Psoas muscle (tissue), 8 donors: ENCODE data around the gene KPNA5. TPM values are rescaled to one million over a fixed set of nuclear protein-coding genes. Genes with fewer than 3 reads are reported as not detected.
"Not testable (repeated sequence)": the region's sequence is repeated elsewhere in the genome, so short reads cannot be mapped to it uniquely, and the experiment has no call there.

Source experiments
- ATAC-seq, 4 donors: fragments of 200-7000 bp; cut with Tn5 transposase; one replicate each; pipeline ENCODE4 v1.9.1; 2020; ENCODE audit warnings: moderate library complexity in 3 of 4, mild to moderate bottlenecking in 2 of 4
- DNase-seq, 2 donors: peaks; one replicate each; pipeline ENCODE4 v3.0.0-alpha.2; 2020
- H3K27ac ChIP-seq: fragments of 200-600 bp; one replicate; pipeline ENCODE4 v1.8.0; 2022
- H3K27me3 ChIP-seq, 3 donors: fragments of 200-600 bp in 1 of 3; one replicate each; pipeline versions ENCODE4 v1.6.1 to v1.8.0; 2013 to 2022; ENCODE audit warnings: low read length in 2 of 3, mild to moderate bottlenecking in 2 of 3, moderate library complexity in 1 of 3; ENCODE audit not compliant: insufficient read depth in 3 of 3
- H3K36me3 ChIP-seq, 2 donors: fragments of 200-600 bp in 1 of 2; one replicate each; pipeline versions ENCODE4 v1.6.1 to v1.8.0; 2013 to 2022; ENCODE audit warnings: low read depth in 1 of 2, mild to moderate bottlenecking in 1 of 2, moderate library complexity in 1 of 2; ENCODE audit not compliant: insufficient read depth in 1 of 2
- H3K4me1 ChIP-seq: fragments of 200-600 bp; one replicate; pipeline ENCODE4 v1.8.0; 2022
- H3K4me3 ChIP-seq: fragments of 200-600 bp; one replicate; pipeline ENCODE4 v1.8.0; 2022; ENCODE audit warnings: mild to moderate bottlenecking
- H3K9me3 ChIP-seq: fragments of 200-600 bp; one replicate; pipeline ENCODE4 v1.8.0; 2022
- CTCF ChIP-seq: fragments of 200-600 bp; IDR thresholded peaks from one replicate; pipeline ENCODE4 v1.8.0; 2022; ENCODE audit warnings: antibody characterized with exemption
- WGBS, 3 donors: extraction: QIAGEN DNeasy Blood & Tissue Kit; methylation state at CpG; one replicate each; pipeline versions ENCODE4 v1.1.6 to v1.1.7; 2013; 5-methylcytosine and 5-hydroxymethylcytosine counted together
- intact Hi-C, 2 donors: fragments of 100-400 bp; cut with DNase I; formaldehyde crosslinking; loops; one replicate each; pipeline versions ENCODE4 v1.11.0 to v1.14.2; 2022
- polyA plus RNA-seq, 3 donors: library from polyadenylated mRNA; stranded (reverse); fragments of 200-250 nt; gene quantifications; one replicate each; pipeline ENCODE4 v1.2.3, GENCODE V29; 2013
- total RNA-seq, 4 donors: library from RNA; stranded (reverse); fragmentation: NEBNext Ultra II Directional in 2 of 4; extraction: Animal tissue kit (Norgen Biotek cat#: 25700) in 2 of 4; gene quantifications; one replicate each; pipeline versions ENCODE4 v1.2.1 to v1.2.4, GENCODE V29; 2021 to 2023
- donor health status: healthy with polysubstance abuse.
- donor health status: DM: no; HTN: no; CAD: no; lungs with moderate emphysema.
- donor health status: Bipolar disorder and iron deficiency.
- donor health status: healthy.
- donor health status: DM: yes; HTN: yes; CAD: no.
- donor health status: DM: no; HTN: no; CAD: no.
- donor health status: DM: no; HTN: no; CAD: no.
- donor health status: DM: yes; HTN: yes; CAD: no.

KPNA5 gene
- total and polyA plus RNA-seq, 7 donors, result 2.7 to 20.7 (median 11.2) TPM

GRCh38 chr6:116714761-116715160 lies 33.8 kb downstream of the KPNA5 start:
- no peak for DNase-seq
- Histone ChIP-seq H3K4me1 (no peaks in the 10 kb centered on the region), H3K36me3 (peaks cover 0 to 52% of the 10 kb centered on the region in 2 donors), H3K9me3 (no peaks in the 10 kb centered on the region), H3K4me3 (no peak overlapping the region), H3K27me3 (no peaks in the 10 kb centered on the region), H3K27ac (no peak overlapping the region)
- 94 to 100% (median 96%) methylated on average over 2 of the region's 2 CpGs for WGBS, 3 donors
- intact Hi-C loops, result no loop called here
- TF ChIP-seq CTCF, result no peak
- ATAC-seq, result no peak

GRCh38 chr6:116726947-116727346 lies 45.9 kb downstream of the KPNA5 start:
- Histone ChIP-seq H3K4me1 (no peaks in the 10 kb centered on the region), H3K9me3 (no peaks in the 10 kb centered on the region), H3K27me3 (no peaks in the 10 kb centered on the region), H3K4me3 (no peak overlapping the region), H3K27ac (no peak overlapping the region), H3K36me3 (peaks cover 0 to 90% of the 10 kb centered on the region in 2 donors)
- DNase-seq (no peak), ATAC-seq (no peak)
- intact Hi-C loops, result no loop called here
- TF ChIP-seq CTCF, result no peak

GRCh38 chr6:116730513-116730912 lies 49.5 kb downstream of the KPNA5 start:
- Histone ChIP-seq H3K4me3 (no peak overlapping the region), H3K27me3 (no peaks in the 10 kb centered on the region), H3K27ac (no peak overlapping the region), H3K36me3 (peaks cover 0 to 66% of the 10 kb centered on the region in 2 donors), H3K4me1 (no peaks in the 10 kb centered on the region), H3K9me3 (no peaks in the 10 kb centered on the region)
- ATAC-seq, result no peak
- DNase-seq, result no peak
- intact Hi-C loops, result no loop called here
- TF ChIP-seq CTCF, result no peak

GRCh38 chr6:116737004-116737403 lies 56.0 kb downstream of the KPNA5 start:
- intact Hi-C loops, result no loop called here
- ATAC-seq (no peak), DNase-seq (no peak)
- Histone ChIP-seq H3K9me3 (no peaks in the 10 kb centered on the region), H3K4me1 (no peaks in the 10 kb centered on the region), H3K27me3 (no peaks in the 10 kb centered on the region), H3K27ac (no peak overlapping the region), H3K36me3 (peaks cover 0 to 12% of the 10 kb centered on the region in 2 donors), H3K4me3 (no peak overlapping the region)
- TF ChIP-seq CTCF, result no peak
- WGBS, 3 donors, result 81 to 95% (median 86%) methylated on average over 3 of the region's 3 CpGs

- ATAC-seq, H3K27ac ChIP-seq, H3K4me1 ChIP-seq, H3K9me3 ChIP-seq, H3K27me3 ChIP-seq, DNase-seq, H3K36me3 ChIP-seq, H3K4me3 ChIP-seq, intact Hi-C loops: not testable (repeated sequence)
- WGBS, 3 donors, result 90 to 92% (median 91%) methylated on average over 3 of the region's 3 CpGs
Observed at GRCh38 chr6:116740486-116740885, 59.5 kb downstream of the KPNA5 start.
